Heart left ventricle (tissue), 16 donors: Measurements from ENCODE around the gene SIGLEC5. TPM values are rescaled to one million over a fixed set of nuclear protein-coding genes. Genes with fewer than 3 reads are reported as not detected.

Source experiments
- ATAC-seq, 4 donors: fragments of 200-7000 bp; cut with Tn5 transposase; one replicate each; pipeline ENCODE4 v1.9.1; 2020 to 2022; ENCODE audit warnings: moderate library complexity in 4 of 4, mild to moderate bottlenecking in 3 of 4, moderate number of reproducible peaks in 1 of 4
- DNase-seq, 5 donors: peaks; one replicate each; pipeline ENCODE4 v3.0.0-alpha.2; 2020
- H3K27ac ChIP-seq, 12 donors: fragments of 200-600 bp; sonication (generic) in 4 of 12; one replicate each; pipeline versions ENCODE4 v1.5.0 to v1.8.0; 2016 to 2022; ENCODE audit warnings: mild to moderate bottlenecking in 2 of 12
- H3K27me3 ChIP-seq, 9 donors: fragments of 200-600 bp; sonication (generic) in 2 of 9; one replicate each; pipeline versions ENCODE4 v1.5.1 to v1.8.0; 2016 to 2022; ENCODE audit warnings: mild to moderate bottlenecking in 3 of 9
- H3K36me3 ChIP-seq, 9 donors: fragments of 200-600 bp; sonication (generic) in 2 of 9; one replicate each; pipeline versions ENCODE4 v1.5.0 to v1.8.0; 2018 to 2022; ENCODE audit warnings: mild to moderate bottlenecking in 2 of 9
- H3K4me1 ChIP-seq, 12 donors: fragments of 200-600 bp; sonication (generic) in 4 of 12; one replicate each; pipeline versions ENCODE4 v1.5.0 to v1.8.0; 2016 to 2022; ENCODE audit warnings: mild to moderate bottlenecking in 3 of 12
- H3K4me3 ChIP-seq, 12 donors: fragments of 200-600 bp; sonication (generic) in 4 of 12; one replicate each; pipeline versions ENCODE4 v1.5.0 to v1.8.0; 2017 to 2022; ENCODE audit warnings: mild to moderate bottlenecking in 9 of 12, moderate library complexity in 4 of 12
- H3K9me3 ChIP-seq, 12 donors: fragments of 200-600 bp; sonication (generic) in 4 of 12; one replicate each; pipeline versions ENCODE4 v1.5.0 to v1.8.0; 2016 to 2022; ENCODE audit warnings: mild to moderate bottlenecking in 1 of 12
- CTCF ChIP-seq, 12 donors: fragments of 200-600 bp; sonication (generic) in 4 of 12; IDR thresholded peaks; one replicate each; pipeline versions ENCODE4 v1.5.0 to v1.8.0; 2018 to 2022; ENCODE audit warnings: antibody characterized with exemption in 12 of 12, mild to moderate bottlenecking in 5 of 12
- POLR2A ChIP-seq, 2 donors: fragments of 450-650 bp; IDR thresholded peaks; one replicate each; pipeline ENCODE4 v1.6.1; 2017; ENCODE audit warnings: antibody characterized with exemption in 2 of 2, mild to moderate bottlenecking in 2 of 2, moderate library complexity in 2 of 2
- WGBS, 4 donors: extraction: QIAGEN DNeasy Blood & Tissue Kit in 2 of 4; methylation state at CpG; one replicate each; pipeline versions ENCODE4 v1.1.5 to v1.1.7; 2013 to 2018; 5-methylcytosine and 5-hydroxymethylcytosine counted together
- intact Hi-C, 10 donors: fragments of 100-400 bp; cut with DNase I; formaldehyde crosslinking; loops; one replicate each; pipeline versions ENCODE4 v1.11.1 to v1.14.2; 2022
- polyA plus RNA-seq, 2 donors: library from polyadenylated mRNA; stranded (reverse); fragments of 200-250 nt; gene quantifications; one replicate each; pipeline ENCODE4 v1.2.3, GENCODE V29; 2013
- total RNA-seq, 9 donors: library from RNA; depleted of rRNA in 2 of 9; stranded (reverse); fragments of >200 nt in 2 of 9; fragmentation: NEBNext Ultra II Directional in 3 of 9; extraction: Animal tissue kit (Norgen Biotek cat#: 25700) in 3 of 9; gene quantifications; one replicate each; pipeline versions ENCODE4 v1.1.0 to v1.2.4, GENCODE V29; 2016 to 2023
- donor health status: ischemic (EF 13 %, LVEDD 7.1; RV severe dilation, severe dysfunction).
- donor health status: healthy with polysubstance abuse.
- donor health status: DM: no; HTN: yes; CAD: no.
- donor health status: DM: no; HTN: no; CAD: no.
- donor health status: ischemic (EF 25% LVEDD 6.9; RV normal size, moderate dysfunction).
- donor health status: ischemic (EF 25% LVEDD 5.7; RV mildly dilated, moderate dysfunction).
- donor health status: healthy.
- donor health status: DM: yes; HTN: yes; CAD: no.
- donor health status: ischemic (EF 35%, LVEDD 5.7; RV mildly dilated, moderate dysfunction).
- donor health status: nonischemic (EF 11% LVEDD 7.7; RV severe dilation, severe dysfunction).
- donor health status: DM: yes; HTN: yes; CAD: no.
- donor health status: PGD.
- donor health status: ischemic (EF 29% LVEDD 5.4; RV normal size, mild dysfunction).
- donor health status: nonischemic (EF 23%, LVEDD 6.1; RV moderate dilation, normal function).

Gene SIGLEC5
- total and polyA plus RNA-seq, 11 donors, result 0.15 to 1.3 (median 0.22) TPM; not detected in 5

GRCh38 chr19:51595190-51596175 lies 34.7 kb downstream of the SIGLEC5 start:
- peaks cover 2 to 32% (median 5%) of the 10 kb centered on the region in 9 donors for H3K27me3 ChIP-seq

GRCh38 chr19:51594774-51595109 lies 35.5 kb downstream of the SIGLEC5 start:
- no peaks in the 10 kb centered on the region for H3K36me3 ChIP-seq
- peak overlapping the region in 7 of 12 donors; percentile 20 to 70 (median 38) for H3K27ac ChIP-seq
- H3K4me1 ChIP-seq, result peaks cover 0 to 19% (median 12%) of the 10 kb centered on the region in 12 donors
- ATAC-seq (peak in 2 of 4 donors; percentile 4 to 20), DNase-seq (no peak)
- H3K9me3 ChIP-seq, result no peaks in the 10 kb centered on the region
- intact Hi-C loops, result loop anchor here in 6 of 10 donors (1.0 to 10.0 kb wide), 5 partner anchors 23 to 490 kb away; partner anchors contain the start of genes ZNF175 (in 4 of the 6) and CTU1 (in 2 of the 6)
- WGBS, 4 donors, result 13 to 24% (median 20%) methylated on average over 5 to 6 of the region's 6 CpGs
- peak overlapping the region; percentile 51 to 82 (median 70) for H3K4me3 ChIP-seq
- TF ChIP-seq CTCF (IDR thresholded peaks at IDR 0.05) (no peak), POLR2A (IDR thresholded peaks at IDR 0.05) (no peak)
- H3K27me3 ChIP-seq, result peaks cover 0 to 26% (median 5%) of the 10 kb centered on the region in 9 donors

More at GRCh38 chr19:51595190-51596175, 34.7 kb downstream of the SIGLEC5 start:
- H3K9me3 ChIP-seq, result no peaks in the 10 kb centered on the region
- no peaks in the 10 kb centered on the region for H3K36me3 ChIP-seq
- ATAC-seq (no peak), DNase-seq (no peak)
- peak overlapping the region in 8 of 12 donors; percentile 64 to 82 (median 72) for H3K4me3 ChIP-seq
- no peak for TF ChIP-seq CTCF (IDR thresholded peaks at IDR 0.05)
- no peak for TF ChIP-seq POLR2A (IDR thresholded peaks at IDR 0.05)
- H3K27ac ChIP-seq, result no peak overlapping the region
- H3K4me1 ChIP-seq, result peaks cover 0 to 19% (median 12%) of the 10 kb centered on the region in 12 donors
- intact Hi-C loops, result loop anchor here in 3 of 10 donors (2.0 to 10.0 kb wide), 3 partner anchors 25 to 491 kb away; partner anchors contain the start of genes CTU1 (in 1 of the 3) and ZNF175 (in 1 of the 3)
- 71 to 89% (median 85%) methylated on average over 8 of the region's 8 CpGs for WGBS, 4 donors

DNA sequence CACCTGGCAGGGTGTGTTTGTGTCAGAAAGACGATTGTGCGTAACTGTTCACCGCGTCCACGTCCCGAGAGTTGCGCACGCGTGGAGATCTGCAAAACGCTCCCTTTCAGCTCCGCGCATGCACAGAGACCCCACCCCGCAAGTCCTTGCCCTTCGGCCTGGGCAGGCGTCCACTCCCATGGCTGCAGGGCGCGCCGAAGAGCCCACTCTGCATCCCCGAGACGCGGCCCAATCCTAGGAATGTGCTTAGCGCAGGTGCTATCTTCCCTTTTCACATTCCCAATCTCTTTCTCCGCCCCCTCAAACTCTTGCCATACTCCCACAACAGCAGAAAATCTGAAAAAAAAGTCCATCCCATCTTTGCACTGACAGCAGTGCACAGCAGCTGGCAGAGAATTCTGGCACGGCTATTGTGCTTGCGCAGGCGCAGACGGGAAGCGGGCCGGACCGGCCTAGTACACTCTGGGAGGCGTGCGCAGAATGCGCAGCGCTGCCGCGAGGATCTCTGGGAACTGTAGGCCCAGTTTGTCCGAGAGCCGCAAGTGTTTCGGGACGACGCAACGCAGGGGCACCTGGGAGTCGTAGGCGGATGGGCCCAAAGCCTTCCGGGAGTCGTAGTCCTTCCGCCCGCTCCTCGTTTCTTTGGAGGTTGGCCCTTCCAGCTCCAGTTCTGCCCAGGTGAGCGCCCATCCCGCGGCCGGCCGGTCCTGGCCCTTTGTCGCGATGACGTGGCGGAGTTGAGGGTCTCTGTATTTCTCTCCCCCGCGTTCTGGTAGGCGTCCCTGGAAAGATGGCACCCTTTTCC lies 36.0 kb downstream of the SIGLEC5 start:
- WGBS, 4 donors, result 0% methylated on average over 34 to 61 of the region's 61 CpGs
- Histone ChIP-seq H3K4me1 (peaks cover 0 to 19% (median 12%) of the 10 kb centered on the region in 12 donors), H3K4me3 (peak overlapping the region; percentile 51 to 82 (median 70)), H3K27ac (peak overlapping the region in 10 of 12 donors; percentile 22 to 70 (median 44)), H3K36me3 (no peaks in the 10 kb centered on the region), H3K9me3 (no peaks in the 10 kb centered on the region), H3K27me3 (peaks cover 0 to 20% (median under 1%) of the 10 kb centered on the region in 9 donors)
- DNase-seq (peak; percentile 98 to 99 (median 99)), ATAC-seq (peak; percentile 100)
- TF ChIP-seq CTCF (IDR thresholded peaks at IDR 0.05) (no peak), POLR2A (IDR thresholded peaks at IDR 0.05) (peak in 1 of 2 donors; percentile 52)
- intact Hi-C loops, result loop anchor here in 7 of 10 donors (1.0 to 10.0 kb wide), 7 partner anchors 19 to 489 kb away; partner anchors contain the start of genes ZNF175 (in 4 of the 7) and CTU1 (in 2 of the 7)
